K562 (cell line): Measurements from ENCODE around the gene PDE11A. TPM values are rescaled to one million over a fixed set of nuclear protein-coding genes. Genes with fewer than 3 reads are reported as not detected.
A peak's percentile ranks its signal among the peaks of the same experiment; 100 is the strongest.

Experiments used
- ARID2 ChIP-seq: fragments of 450-650 bp; IDR thresholded peaks from 2 replicates; pipeline ENCODE4 v1.6.1; 2017; ENCODE audit warnings: antibody characterized with exemption, mild to moderate bottlenecking
- CBFA2T2 ChIP-seq: fragments of 450-650 bp; conservative IDR thresholded peaks from 2 replicates; pipeline ENCODE4 v1.6.1; 2017; ENCODE audit warnings: mild to moderate bottlenecking
- CC2D1A ChIP-seq: fragments of 450-650 bp; IDR thresholded peaks from 2 replicates; pipeline ENCODE4 v1.6.1; 2017; ENCODE audit warnings: mild to moderate bottlenecking
- FOXK1 ChIP-seq: sonication (generic); formaldehyde crosslinking; IDR thresholded peaks from 2 replicates; pipeline ENCODE4 v1.8.0; 2022; ENCODE audit warnings: missing genetic modification reagents, mild to moderate bottlenecking, borderline replicate concordance
- MXI1 ChIP-seq: IDR thresholded peaks from 2 replicates; pipeline ENCODE4 v1.6.1; 2011; ENCODE audit warnings: low read depth, mild to moderate bottlenecking, improper control_type of control experiment, low read length
- MYNN ChIP-seq, 2 experiments: sonication (generic); formaldehyde crosslinking in 1 of 2; IDR thresholded peaks; 2 replicates each; pipeline versions ENCODE4 v1.5.0 to v1.6.1; 2016 to 2020; ENCODE audit warnings: antibody characterized with exemption in 1 of 2, missing genetic modification reagents in 1 of 2
- RBM17 ChIP-seq: fragments of 200-400 bp; formaldehyde crosslinking; IDR thresholded peaks from 2 replicates; pipeline ENCODE4 v1.6.1; 2017; ENCODE audit warnings: low read depth, mild to moderate bottlenecking, low read length, borderline replicate concordance
- SMARCE1 ChIP-seq: fragments of 450-650 bp; IDR thresholded peaks from 2 replicates; pipeline ENCODE4 v1.7.1; 2016; ENCODE audit warnings: mild to moderate bottlenecking
- SRSF7 ChIP-seq: fragments of 200-400 bp; formaldehyde crosslinking; optimal IDR thresholded peaks from 2 replicates; pipeline ENCODE3; 2017; ENCODE audit warnings: mild to moderate bottlenecking, low read depth, low read length
- TRIM28 ChIP-seq: fragments of 450-650 bp; IDR thresholded peaks from 2 replicates; pipeline ENCODE4 v1.6.1; 2017
- ZNF41 ChIP-seq: fragments of 250-450 bp; sonication (Bioruptor Pico); conservative IDR thresholded peaks from 2 replicates; pipeline ENCODE4 v1.4.0; 2020; ENCODE audit warnings: mild to moderate bottlenecking
- ZNF592 ChIP-seq: fragments of 450-650 bp; IDR thresholded peaks from 2 replicates; pipeline ENCODE4 v1.6.1; 2017; ENCODE audit warnings: antibody characterized with exemption, mild to moderate bottlenecking
- ZNF79 ChIP-seq: fragments of 250-450 bp; sonication (Bioruptor Pico); IDR thresholded peaks from 2 replicates; pipeline ENCODE4 v1.4.0; 2020; ENCODE audit warnings: low read depth, mild to moderate bottlenecking, moderate library complexity
- polyA plus RNA-seq, 8 experiments: library from polyadenylated mRNA; depleted of rRNA in 4 of 8; stranded (reverse) in 5 of 8; unstranded in 3 of 8; fragments of >200 nt; fragmentation: Nextera tagmentation in 2 of 8; fragmentation: Illumina TruSeq in 1 of 8; extraction: Ambion mirVana in 2 of 8; extraction: Trizol in 1 of 8; gene quantifications; 2 replicates each; pipeline versions ENCODE4 v1.2.1 to v1.2.3, GENCODE V29; 2011 to 2014; ENCODE audit warnings: inconsistent platforms in 1 of 8, missing spikeins in 1 of 8
- total RNA-seq, 7 experiments: library from RNA; depleted of rRNA in 6 of 7; stranded (reverse); fragments of >200 nt in 6 of 7; fragmentation: Illumina TruSeq in 2 of 7; extraction: Trizol in 2 of 7; gene quantifications; 2 replicates each; pipeline versions ENCODE4 v1.2.1 to v1.2.3, GENCODE V29; 2011 to 2021; ENCODE audit warnings: low replicate concordance in 1 of 7
- TF ChIP-seq, protein P1 (sequence below): fragments of 450-650 bp; IDR thresholded peaks from 2 replicates; pipeline ENCODE4 v1.6.1; 2016; ENCODE audit warnings: low read depth
- TF ChIP-seq, protein P2 (sequence below): fragments of 200-800 bp; sonication (Bioruptor generic); IDR thresholded peaks from 2 replicates; pipeline ENCODE4 v1.6.1; 2017; ENCODE audit warnings: missing genetic modification characterization, missing compliant biosample characterization

PDE11A gene
- total and polyA plus RNA-seq, 9 of the 15 experiments (the other 6 are each of a cell fraction or from before 2014, with no cell fraction given) = 3.2 to 22.1 (median 5.7) TPM

DNA sequence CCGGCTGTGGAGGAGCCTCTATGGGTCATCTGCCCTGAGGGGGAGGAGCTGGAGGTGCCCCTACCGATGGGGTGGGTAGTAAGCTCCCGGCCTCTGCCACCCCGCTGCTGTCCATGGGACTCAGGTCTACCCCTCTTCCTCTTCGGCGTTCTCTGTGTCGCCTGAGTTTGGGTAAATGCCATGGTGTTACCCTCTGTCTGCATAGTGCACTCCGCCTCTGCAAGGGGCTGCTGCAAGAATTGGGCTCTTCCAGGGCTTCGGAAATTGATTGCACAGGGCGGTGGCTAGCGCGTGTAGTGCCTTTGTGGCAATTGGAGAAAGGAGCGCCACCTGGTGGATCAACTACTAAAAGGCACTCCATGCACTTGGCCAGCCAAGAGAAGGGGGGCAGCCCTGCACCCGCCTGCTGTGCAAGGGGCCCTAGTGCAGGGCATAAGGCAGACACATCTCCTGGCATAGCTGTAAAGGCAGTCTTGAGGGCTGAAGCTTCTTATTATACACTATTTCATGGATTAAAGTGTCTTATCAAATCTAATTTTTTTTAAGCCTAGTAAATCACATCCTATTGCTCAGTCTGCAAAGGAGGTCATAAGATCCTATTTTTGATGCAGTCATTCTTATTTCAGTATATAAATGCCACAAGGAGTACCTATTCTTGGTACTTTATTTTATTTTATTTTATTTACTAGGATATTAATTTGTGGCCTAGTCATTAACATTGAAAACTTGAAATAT, 308.9 kb downstream of the PDE11A start (continued):
- no peak for TF ChIP-seq ZNF592
- TF ChIP-seq ARID2 = no peak
- TF ChIP-seq SMARCE1 = no peak
- TF ChIP-seq, protein P1, sequence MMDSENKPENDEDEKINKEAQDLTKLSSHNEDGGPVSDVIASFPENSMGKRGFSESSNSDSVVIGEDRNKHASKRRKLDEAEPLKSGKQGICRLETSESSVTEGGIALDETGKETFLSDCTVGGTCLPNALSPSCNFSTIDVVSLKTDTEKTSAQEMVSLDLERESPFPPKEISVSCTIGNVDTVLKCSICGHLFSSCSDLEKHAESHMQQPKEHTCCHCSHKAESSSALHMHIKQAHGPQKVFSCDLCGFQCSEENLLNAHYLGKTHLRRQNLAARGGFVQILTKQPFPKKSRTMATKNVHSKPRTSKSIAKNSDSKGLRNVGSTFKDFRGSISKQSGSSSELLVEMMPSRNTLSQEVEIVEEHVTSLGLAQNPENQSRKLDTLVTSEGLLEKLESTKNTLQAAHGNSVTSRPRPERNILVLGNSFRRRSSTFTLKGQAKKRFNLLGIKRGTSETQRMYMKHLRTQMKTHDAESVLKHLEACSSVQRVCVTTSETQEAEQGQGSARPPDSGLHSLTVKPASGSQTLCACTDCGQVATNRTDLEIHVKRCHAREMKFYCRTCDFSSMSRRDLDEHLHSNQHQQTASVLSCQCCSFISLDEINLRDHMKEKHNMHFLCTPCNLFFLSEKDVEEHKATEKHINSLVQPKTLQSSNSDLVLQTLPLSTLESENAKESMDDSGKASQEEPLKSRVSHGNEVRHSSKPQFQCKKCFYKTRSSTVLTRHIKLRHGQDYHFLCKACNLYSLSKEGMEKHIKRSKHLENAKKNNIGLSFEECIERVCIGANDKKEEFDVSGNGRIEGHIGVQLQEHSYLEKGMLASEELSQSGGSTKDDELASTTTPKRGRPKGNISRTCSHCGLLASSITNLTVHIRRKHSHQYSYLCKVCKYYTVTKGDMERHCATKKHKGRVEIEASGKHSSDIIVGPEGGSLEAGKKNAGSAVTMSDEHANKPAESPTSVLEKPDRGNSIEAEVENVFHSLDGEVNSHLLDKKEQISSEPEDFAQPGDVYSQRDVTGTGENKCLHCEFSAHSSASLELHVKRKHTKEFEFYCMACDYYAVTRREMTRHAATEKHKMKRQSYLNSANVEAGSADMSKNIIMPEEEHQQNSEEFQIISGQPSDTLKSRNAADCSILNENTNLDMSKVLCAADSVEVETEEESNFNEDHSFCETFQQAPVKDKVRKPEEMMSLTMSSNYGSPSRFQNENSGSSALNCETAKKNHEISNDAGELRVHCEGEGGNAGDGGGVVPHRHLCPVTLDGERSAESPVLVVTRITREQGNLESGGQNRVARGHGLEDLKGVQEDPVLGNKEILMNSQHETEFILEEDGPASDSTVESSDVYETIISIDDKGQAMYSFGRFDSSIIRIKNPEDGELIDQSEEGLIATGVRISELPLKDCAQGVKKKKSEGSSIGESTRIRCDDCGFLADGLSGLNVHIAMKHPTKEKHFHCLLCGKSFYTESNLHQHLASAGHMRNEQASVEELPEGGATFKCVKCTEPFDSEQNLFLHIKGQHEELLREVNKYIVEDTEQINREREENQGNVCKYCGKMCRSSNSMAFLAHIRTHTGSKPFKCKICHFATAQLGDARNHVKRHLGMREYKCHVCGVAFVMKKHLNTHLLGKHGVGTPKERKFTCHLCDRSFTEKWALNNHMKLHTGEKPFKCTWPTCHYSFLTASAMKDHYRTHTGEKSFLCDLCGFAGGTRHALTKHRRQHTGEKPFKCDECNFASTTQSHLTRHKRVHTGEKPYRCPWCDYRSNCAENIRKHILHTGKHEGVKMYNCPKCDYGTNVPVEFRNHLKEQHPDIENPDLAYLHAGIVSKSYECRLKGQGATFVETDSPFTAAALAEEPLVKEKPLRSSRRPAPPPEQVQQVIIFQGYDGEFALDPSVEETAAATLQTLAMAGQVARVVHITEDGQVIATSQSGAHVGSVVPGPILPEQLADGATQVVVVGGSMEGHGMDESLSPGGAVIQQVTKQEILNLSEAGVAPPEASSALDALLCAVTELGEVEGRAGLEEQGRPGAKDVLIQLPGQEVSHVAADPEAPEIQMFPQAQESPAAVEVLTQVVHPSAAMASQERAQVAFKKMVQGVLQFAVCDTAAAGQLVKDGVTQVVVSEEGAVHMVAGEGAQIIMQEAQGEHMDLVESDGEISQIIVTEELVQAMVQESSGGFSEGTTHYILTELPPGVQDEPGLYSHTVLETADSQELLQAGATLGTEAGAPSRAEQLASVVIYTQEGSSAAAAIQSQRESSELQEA = no peak
- TF ChIP-seq, protein P2, sequence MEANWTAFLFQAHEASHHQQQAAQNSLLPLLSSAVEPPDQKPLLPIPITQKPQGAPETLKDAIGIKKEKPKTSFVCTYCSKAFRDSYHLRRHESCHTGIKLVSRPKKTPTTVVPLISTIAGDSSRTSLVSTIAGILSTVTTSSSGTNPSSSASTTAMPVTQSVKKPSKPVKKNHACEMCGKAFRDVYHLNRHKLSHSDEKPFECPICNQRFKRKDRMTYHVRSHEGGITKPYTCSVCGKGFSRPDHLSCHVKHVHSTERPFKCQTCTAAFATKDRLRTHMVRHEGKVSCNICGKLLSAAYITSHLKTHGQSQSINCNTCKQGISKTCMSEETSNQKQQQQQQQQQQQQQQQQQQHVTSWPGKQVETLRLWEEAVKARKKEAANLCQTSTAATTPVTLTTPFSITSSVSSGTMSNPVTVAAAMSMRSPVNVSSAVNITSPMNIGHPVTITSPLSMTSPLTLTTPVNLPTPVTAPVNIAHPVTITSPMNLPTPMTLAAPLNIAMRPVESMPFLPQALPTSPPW (CRISPR knock-in tag) = peak; percentile 98
- TF ChIP-seq SRSF7 = no peak
- TF ChIP-seq CC2D1A = no peak
- no peak for TF ChIP-seq ZNF79
- TF ChIP-seq CBFA2T2 = no peak
- TF ChIP-seq RBM17 = no peak
- no peak for TF ChIP-seq TRIM28
- TF ChIP-seq MYNN (IDR thresholded peaks at IDR 0.05) = 0 out of 2 replicates have a peak, but pooled peaks have one; percentile 57
- no peak for TF ChIP-seq MYNN (CRISPR knock-in tag; IDR thresholded peaks at IDR 0.05)
- no peak for TF ChIP-seq MXI1
- no peak for TF ChIP-seq ZNF41
- TF ChIP-seq FOXK1 (CRISPR knock-in tag) = 0 out of 2 replicates have a peak, but pooled peaks have one; percentile 35
